Muscle of arm (tissue), 12 donors: ENCODE measurements around the gene DPF3. TPM values are rescaled to one million over a fixed set of nuclear protein-coding genes. Genes with fewer than 3 reads are reported as not detected.

Experiments
- DNase-seq: peaks from one replicate; pipeline ENCODE4 v3.0.0-alpha.2; 2013
- polyA plus RNA-seq, 12 donors: library from polyadenylated mRNA; unstranded; fragments of 120-200 nt; gene quantifications; one replicate each; pipeline ENCODE4 v1.2.1, GENCODE V29; 2013; ENCODE audit not compliant: insufficient read length in 12 of 12

DPF3 gene
- polyA plus RNA-seq, 12 donors, result 1.7 to 16.8 (median 5.1) TPM; not detected in 1

- DNase-seq, result peak; percentile 73
These were observed 11.1 kb upstream of the DPF3 start for GRCh38 chr14:72904840-72905561.

DNA sequence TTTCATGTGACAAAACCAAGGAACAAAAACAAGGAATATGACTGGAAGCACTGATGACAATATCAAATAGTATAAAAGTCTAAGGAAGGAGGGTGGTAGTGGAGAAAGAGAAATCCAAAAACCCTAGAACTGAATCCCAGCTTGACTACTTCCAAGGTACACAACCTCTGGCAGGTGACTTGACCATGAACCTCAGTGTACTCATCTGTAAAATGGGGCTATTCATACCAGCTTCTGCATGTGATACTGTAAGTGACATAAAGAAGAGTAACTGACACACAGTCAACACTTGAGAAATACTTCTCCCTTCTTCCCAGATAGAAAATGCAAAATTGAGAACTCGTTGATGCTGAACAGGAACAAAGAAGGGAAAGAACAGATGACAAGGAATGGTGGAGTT lies 10.3 kb upstream of the DPF3 start:
- no peak for DNase-seq

DNA sequence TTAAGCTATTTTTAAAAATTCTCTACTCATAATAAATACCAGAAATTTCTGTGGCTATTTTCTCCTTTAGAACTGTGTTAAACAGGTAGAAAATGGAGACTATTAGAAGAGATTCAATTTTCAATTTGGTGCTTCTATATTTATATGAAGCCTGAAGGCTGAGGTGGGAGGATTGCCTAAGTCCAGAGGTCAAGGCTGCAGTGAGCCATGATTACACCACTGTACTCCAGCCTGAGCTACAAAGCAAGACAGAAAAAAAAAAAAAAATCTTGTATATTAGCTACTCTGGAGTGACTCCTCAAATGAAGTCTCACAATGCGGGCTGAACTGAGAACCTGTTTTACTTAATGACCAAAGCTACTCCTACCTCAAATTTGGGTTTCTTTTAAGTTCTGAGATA lies 9.8 kb upstream of the DPF3 start:
- no peak for DNase-seq

DNA sequence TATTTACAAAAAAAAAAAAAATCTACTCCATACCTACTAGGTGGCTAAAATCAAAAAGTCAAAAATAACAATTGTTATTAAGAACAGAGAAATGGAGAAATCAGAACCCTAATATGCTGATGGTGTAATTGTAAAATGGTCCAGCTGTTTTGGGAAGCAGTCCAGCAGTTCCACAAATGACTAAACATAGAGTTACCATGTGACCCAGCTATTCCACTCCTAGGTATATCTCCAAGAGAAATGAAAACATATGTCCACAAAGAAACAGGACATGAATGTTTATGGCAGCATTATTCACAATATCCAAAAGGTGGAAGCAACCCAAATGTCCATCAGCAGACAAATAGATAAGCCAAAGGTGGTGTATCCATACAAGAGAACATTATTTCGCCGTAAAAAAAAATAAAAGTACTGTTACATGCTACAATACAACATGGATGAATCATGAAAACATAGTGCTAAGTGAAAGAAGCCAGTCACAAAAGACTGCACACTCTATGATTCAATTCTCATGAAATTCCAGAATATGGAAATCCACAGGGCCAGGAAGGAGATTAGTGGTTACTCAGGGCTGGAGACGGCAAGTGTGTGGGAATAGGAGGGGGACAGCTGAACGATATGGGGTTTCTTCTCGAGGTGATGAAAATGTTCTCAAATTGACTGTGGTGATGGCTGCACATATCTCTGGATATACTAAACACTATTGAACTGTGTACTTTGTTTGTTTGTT lies 9.1 kb upstream of the DPF3 start:
- DNase-seq, result no peak

DNA sequence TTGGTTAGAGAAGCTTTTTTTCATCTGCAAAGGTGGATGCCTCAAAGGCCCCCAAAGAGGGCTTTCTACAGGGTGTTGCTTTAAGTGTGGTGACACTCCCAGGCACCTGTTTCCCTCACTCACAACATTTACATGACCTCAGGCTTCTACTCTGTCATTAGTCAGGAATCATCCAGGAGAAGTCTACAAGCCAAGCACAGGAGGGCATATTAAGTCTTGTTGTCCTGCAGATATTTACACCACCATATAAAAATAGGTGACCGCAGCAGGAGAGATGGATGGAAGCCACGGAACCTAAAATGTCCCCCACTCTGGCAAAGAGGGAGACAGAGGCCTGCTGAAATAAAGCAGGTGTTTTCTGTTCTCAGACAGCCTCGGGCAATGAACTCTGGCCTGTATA lies 7.5 kb upstream of the DPF3 start:
- DNase-seq, result no peak

DNA sequence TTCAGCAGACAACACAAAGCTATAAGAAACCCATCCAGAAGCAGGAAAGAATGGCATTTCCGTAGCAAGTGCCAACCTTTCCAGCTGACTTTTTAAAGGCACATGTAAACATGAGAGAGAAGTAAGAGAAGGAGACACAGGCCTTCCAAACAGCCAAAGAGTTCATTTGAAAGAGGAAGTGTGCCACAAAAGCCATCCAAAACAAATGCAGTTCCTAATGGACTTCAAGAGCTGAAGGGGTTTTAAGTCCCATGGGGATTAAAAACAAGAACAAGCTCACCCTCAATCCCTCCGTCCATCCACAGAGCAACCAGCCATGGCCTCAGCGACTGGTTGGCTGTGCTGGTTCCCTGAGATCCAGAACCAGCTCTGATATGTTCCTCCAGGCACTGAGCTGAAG lies 4.5 kb upstream of the DPF3 start:
- DNase-seq, result no peak

DNA sequence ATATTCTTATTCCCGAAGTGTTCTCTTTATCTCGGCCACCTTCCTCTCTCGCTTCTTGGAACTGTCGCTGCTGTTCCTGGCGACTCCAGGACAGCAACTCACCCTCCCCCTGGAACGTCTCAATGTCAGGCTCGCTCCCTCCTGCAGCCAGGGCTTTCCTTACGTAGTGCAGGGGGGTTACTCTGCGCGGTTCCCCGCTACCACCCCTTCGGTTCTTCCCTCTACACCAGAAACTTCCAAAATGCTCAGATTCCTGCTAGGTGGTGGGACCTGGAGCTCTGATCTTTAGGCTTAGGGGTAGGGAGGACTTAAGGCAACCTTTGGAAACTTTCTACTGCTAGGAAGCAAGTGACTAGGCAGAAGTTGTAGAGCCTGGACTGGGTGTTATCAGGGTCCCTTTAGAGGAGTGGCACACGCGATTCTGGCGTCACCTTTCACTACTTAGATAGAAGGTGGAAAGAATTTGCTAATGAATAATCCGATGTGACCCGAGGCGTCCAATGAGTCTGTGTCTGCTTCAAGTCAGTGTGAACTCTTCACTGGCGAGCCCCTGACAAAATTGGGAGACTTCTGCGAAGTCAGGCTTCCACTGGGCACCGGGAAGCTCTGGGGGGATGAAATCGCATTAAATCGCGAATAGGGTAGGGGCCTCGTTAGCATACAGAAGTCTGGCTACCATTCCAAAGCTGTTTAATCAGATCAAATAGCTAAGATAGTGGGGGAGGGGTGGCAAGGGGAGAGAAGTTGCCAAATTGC lies 900 bp upstream of the DPF3 start:
- DNase-seq, result no peak

GRCh38 chr14:72894323-72894622 lies 372 bp upstream of the DPF3 start:
- DNase-seq, result no peak

GRCh38 chr14:72892879-72893635 lies 844 bp downstream of the DPF3 start:
- no peak for DNase-seq

GRCh38 chr14:72892103-72892878 lies 1.6 kb downstream of the DPF3 start:
- DNase-seq, result no peak

DNA sequence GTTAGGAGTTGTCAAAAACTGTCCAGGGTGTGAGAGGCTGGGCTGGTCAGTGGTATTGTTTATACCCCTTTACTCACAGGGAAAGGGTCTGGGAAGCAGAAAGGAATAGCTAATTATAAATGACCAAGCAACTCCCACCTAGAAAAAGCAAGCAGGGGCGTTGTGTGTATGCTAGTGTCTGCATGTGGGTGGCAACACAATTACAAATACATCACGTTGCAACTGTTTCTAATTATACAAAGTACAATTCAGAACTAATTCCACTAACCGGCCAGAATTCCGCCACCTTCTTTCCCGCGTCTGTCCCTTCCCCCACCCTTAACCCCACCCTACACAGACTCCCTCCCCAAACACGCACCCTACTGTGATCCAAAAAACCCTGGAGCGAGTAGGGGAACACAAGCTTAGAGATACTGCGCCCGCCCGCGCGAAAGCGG lies 2.2 kb downstream of the DPF3 start:
- no peak for DNase-seq

- no peak for DNase-seq
These were observed 4.5 kb downstream of the DPF3 start for GRCh38 chr14:72889366-72889765.

- DNase-seq, result no peak
These were observed 5.2 kb downstream of the DPF3 start for GRCh38 chr14:72888636-72889201.

DNA sequence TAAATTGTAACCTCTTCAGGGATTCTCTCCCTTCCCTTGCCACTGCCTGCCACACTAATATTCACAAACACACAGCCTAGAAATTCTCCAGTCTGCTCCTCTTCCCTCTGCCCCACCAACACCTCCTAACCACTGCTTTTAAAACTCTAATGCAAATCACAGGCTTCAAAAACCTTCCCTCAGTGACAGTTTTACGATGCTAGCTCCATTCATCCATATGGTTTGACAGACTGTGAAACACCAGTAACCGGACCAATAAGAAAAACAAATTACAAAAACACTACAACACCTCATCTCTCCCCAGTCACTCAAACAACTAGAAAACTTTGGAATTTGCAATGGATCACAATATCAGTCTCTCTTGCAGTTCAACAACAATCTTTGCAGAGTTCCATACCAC lies 5.7 kb downstream of the DPF3 start:
- DNase-seq, result no peak

- DNase-seq, result no peak
These were observed 6.4 kb downstream of the DPF3 start for GRCh38 chr14:72887514-72887913.

GRCh38 chr14:72884386-72884785 lies 9.5 kb downstream of the DPF3 start:
- no peak for DNase-seq

- DNase-seq, result no peak
These were observed 9.9 kb downstream of the DPF3 start for GRCh38 chr14:72883961-72884360.

- DNase-seq, result no peak
These were observed 10.8 kb downstream of the DPF3 start for GRCh38 chr14:72883109-72883508.

GRCh38 chr14:72882463-72882862 lies 11.4 kb downstream of the DPF3 start:
- no peak for DNase-seq

GRCh38 chr14:72882047-72882446 lies 11.9 kb downstream of the DPF3 start:
- no peak for DNase-seq

- DNase-seq, result no peak
These were observed 12.4 kb downstream of the DPF3 start for GRCh38 chr14:72881543-72881942.
